Activated naive CD8-positive, alpha-beta T cell treated with anti-CD3 and anti-CD28 coated beads, Interleukin-2, amount 50 U/mL, for 16 hours (primary cell): Measurements from ENCODE around the gene GRP.

Experiments
- DNase-seq: peaks from one replicate; pipeline ENCODE4 v3.0.0-alpha.2; 2020; ENCODE audit warnings: low read depth, low spot score

Gene GRP

GRCh38 chr18:59219672-59220163 lies at the start of gene GRP:
Gene GRP, plus strand, starts transcription at chr18:59220158. Its CDS starts 108 bp downstream, at chr18:59220266.
- no peak for DNase-seq

DNA sequence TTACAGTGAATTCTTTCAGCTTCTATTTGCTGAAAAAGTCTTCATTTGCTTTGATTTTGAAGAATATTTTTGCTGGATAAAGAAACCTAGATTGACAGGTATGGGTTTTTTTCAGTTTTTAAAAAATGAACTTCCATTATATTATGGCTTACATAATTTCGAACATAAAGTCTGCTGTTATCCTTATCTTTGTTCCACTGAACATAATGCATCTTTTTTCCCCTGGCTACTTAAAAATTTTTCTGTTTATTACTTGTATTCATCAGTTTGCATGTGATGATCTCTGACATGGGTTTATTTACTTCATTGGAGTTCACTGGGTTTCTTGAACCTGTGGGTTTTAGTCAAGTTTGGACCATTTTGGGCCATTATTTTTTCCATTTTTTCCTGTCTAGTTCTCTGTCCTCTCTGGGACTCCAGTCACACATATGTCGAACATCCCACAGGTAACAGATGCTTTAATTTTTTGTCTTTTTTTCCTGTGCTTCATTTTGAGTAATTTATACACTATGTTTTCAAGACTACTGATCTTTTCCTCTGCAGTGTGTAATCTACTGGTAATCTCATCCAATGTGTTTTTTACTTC lies 47.2 kb upstream of the GRP start:
- DNase-seq, result no peak

DNA sequence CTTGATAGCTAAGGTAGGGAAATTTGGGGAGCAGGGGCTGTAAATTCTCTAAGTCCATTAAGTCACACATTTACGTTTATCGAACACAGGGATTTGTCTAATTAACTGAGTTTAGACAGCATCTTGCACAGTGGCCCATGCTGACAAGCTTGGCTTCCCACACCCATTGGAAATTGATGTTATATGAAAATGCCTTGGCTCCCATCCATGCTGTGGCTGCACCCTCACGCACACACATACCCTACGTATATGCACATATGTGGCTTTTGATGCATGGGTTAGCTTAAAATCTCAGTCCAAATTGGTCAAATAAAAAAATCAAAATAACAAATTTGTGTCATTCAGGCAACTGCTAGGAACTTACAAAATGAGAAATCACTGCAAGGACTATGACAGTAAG lies 42.5 kb upstream of the GRP start:
- no peak for DNase-seq

GRCh38 chr18:59180150-59180845 lies 39.7 kb upstream of the GRP start:
- DNase-seq, result no peak

GRCh38 chr18:59182673-59183072 lies 37.3 kb upstream of the GRP start:
- no peak for DNase-seq

GRCh38 chr18:59189008-59189407 lies 30.9 kb upstream of the GRP start:
- no peak for DNase-seq

- no peak for DNase-seq
Measured at GRCh38 chr18:59189746-59190145, 30.2 kb upstream of the GRP start.

DNA sequence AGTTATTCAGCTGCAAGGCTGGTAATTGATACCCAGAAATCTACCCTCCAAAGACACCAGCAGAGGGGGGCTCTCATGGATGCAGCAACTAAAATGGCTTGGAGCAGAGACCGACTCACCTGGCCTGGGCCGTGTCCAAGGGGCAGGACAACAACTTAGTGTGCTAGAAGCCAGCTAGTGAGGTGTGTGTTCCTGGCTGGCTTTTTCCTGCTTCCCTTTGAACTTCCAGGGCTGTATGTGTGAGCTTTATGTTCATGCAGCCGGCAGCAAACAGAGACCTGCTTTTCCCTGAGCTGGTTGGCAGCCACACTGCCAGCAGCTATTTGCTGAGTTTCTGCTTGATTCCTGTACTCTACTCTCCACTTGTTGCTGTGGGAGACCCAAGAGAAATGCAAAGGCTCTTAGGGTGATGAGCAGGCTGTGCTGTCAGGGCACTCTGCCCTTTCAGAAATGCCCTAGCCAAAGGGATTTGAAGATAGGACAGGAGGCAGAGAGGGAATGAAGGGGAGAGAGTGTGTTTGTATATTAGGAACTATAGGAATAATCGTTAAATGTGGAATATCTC lies 23.7 kb upstream of the GRP start:
- no peak for DNase-seq

GRCh38 chr18:59197636-59198035 lies 22.3 kb upstream of the GRP start:
- no peak for DNase-seq

DNA sequence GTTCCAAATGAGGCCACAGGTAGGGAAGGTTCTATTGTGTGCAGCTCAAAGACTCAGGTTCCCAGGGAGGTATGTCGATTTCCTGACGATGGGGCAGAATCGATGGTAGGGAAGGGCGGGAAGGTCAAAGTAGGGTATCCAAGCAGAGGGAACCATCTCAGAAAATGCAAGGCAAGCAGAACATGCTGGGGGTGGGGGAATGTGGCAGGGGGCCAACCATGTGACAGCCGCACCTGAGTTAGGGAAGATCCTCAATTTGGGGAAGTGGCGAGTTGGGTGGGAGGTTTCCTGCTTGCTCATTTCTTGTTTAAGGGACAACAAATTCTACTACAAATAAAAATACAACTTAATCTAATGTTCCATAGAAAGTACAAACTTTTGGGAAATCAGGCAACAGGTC lies 21.7 kb upstream of the GRP start:
- no peak for DNase-seq

GRCh38 chr18:59200787-59201186 lies 19.2 kb upstream of the GRP start:
- no peak for DNase-seq

GRCh38 chr18:59202258-59202820 lies 17.6 kb upstream of the GRP start:
- no peak for DNase-seq

DNA sequence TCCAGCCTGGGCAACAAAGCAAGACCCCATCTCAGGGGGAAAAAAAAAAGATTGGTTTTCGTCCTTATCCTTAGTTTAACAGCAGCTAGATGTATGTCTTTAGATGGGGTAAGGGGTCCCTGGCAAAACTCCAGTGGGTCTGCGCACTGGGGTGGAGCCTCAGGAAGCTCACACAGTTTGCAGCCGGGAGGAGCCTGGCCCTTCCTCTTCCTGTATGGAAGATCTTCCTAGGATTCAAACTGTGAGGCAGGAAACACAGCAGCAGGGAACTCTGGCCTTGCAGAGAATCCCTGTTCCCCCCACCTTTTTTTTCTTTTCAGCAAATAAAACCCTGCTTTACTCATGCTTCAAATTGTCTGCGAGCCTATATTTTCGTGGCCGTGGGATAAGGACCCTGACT lies 12.5 kb upstream of the GRP start:
- no peak for DNase-seq

DNA sequence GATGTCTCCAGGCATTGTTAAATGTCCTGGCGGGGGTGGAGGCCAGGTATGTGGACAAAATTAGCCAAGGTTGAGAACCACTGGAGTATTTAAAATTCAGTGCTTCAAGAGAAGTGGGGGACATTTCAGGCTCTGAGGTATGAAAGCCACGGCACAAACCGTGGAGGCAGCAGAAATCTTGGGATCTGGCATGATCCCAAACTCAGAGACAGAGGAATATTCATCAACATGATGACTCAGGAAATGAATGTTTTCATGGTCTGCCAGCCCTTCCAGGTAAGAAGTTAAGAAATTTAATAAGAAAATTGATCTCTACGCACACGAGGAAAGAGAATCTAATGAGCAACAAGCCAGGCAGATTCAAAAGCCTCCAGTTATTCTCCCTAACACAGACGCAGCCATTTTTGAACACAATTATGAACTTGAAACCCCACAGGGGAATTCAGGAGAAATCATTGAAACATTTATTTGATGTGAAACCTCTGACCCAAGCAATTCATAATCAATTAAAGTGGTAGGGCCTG lies 11.3 kb upstream of the GRP start:
- DNase-seq, result no peak

- no peak for DNase-seq
Measured at GRCh38 chr18:59210299-59210698, 9.7 kb upstream of the GRP start.

GRCh38 chr18:59211629-59212028 lies 8.3 kb upstream of the GRP start:
- no peak for DNase-seq

DNA sequence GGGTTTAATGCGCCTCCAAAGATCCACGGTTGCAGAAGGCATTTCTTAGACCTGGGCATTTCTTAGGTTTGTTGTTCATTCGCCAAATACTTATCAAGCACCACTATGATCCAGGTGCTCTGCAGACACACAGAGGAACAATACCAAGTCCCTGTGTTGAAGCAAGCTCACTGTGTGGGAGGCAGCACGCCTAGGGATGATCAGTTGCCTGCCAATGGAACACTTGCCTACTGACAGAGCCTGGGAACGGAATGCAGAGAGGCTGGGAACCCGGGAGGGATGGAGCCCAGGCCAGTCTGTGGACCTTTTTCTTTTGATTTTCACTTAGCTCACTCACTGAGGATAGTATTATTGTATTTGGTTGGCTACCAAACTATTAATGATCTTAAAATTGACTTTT lies 1.9 kb upstream of the GRP start:
- no peak for DNase-seq

DNA sequence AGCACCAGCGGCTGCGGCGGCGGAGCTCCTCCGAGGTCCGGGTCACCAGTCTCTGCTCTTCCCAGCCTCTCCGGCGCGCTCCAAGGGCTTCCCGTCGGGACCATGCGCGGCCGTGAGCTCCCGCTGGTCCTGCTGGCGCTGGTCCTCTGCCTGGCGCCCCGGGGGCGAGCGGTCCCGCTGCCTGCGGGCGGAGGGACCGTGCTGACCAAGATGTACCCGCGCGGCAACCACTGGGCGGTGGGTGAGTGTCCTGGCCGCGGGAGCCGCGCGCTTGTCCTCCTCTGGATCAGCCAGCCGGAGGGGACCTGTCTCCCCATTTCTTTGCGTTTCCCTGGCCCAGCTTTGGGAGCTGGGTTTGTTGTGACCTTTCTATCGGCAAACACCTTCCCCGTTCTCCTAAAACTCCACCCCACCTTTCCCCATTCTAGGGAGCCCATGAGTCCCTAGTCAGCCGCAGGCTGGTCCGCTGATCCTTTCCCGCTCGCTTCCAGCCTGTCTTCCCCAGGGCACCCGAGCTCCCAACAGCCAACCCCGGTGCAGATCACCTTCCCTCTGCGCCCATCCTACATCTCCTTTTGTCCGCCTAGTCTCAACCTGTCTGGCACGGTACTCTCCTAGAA lies 316 bp downstream of the GRP start:
- no peak for DNase-seq

DNA sequence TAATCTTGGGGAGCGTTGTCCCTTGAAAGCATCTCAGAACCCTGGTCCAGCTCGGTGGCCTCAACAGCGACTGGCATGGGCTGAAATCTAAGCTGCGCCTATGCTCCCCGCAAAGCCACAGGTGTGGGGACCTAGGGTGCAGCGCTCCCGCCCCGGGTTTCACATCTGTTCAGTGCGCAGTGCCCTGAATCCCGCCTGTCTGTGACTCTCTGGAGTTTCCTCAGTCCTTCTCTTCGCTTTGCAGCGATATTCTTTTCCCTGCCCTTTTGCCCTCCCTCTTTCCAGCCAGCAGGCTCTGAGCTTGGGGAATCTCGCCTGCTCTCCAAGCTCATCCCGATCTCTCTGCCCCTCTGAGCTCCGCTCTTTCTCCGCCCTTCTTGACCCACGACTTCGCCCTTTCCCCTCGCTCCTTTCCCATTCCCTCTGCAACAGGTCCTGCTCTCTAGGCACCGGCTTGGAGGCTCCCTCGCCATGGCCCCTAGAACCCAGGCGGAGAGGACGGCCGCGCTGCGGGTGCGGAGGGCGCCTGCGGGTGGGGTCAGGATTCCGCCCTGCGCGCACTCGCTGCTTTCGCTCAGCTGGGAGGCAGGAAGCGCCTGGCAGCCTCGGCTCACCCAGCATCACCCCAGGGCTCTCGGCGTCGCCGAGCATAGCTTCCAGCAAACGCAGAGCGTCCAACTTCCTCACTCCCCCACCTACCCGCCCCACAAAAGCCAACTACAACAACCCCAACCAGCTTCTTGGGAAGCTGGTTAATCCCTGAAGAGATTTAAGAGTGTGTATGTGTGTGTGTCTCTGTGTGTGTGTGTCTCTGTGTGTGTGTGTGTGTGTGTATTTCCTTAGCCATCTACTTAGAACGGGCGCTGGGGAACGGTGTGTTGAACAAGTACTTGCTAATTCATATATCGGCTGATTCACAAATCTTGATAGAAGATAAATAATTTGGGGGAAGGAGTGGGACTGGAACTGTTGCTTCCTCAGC lies 1.1 kb downstream of the GRP start:
- DNase-seq, result no peak

DNA sequence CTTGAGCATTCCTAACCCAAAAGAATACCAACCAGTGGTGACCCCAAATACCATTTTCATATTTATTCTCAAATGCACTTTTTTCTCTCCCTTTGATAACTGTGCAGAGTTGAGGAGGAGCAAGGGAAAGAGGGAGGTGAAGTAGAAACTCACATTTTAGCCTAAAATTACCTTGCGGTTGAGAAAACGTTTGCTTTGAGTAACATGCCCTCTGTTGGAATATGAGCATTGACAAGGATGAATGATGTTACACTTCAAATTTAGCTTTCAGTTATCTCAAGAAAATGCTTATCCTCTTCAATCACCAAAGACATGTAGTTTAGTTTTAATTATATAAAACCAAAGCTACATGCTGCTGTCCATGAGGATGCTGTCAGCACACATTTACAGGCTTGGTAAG lies 2.4 kb downstream of the GRP start:
- DNase-seq, result no peak

- DNase-seq, result no peak
Measured at GRCh38 chr18:59228351-59228750, 8.4 kb downstream of the GRP start.
